ENCODE measurements around the gene NFKBIZ.

NFKBIZ gene

GRCh38 chr3:101811875-101812274 is 37.4 kb upstream of the NFKBIZ start:
- Histone ChIP-seq H3K27me3 (ENCODE audit: insufficient read depth, low read length) (no peaks in the 10 kb centered on the region), H3K27ac (ENCODE audit: low read depth, low read length) (no peak overlapping the region), H3K36me3 (ENCODE audit: insufficient read depth, low read length) (no peaks in the 10 kb centered on the region), H2AFZ (ENCODE audit: low read length, unreplicated experiment) (no peak overlapping the region), H3K4me3 (ENCODE audit: low read depth, low read length) (no peak overlapping the region), H3K79me2 (ENCODE audit: control insufficient read depth, insufficient read depth, low read length, unreplicated experiment) (no peaks in the 10 kb centered on the region), H3K4me1 (ENCODE audit: control insufficient read depth, insufficient read depth, low read length, unreplicated experiment) (peaks cover 16% of the 10 kb centered on the region)

GRCh38 chr3:101812895-101813294 is 36.4 kb upstream of the NFKBIZ start:
- no peak overlapping the region for H3K27ac ChIP-seq (ENCODE audit: low read depth, low read length)
- H3K79me2 ChIP-seq (ENCODE audit: control insufficient read depth, insufficient read depth, low read length, unreplicated experiment): no peaks in the 10 kb centered on the region
- H3K4me3 ChIP-seq (ENCODE audit: low read depth, low read length): no peak overlapping the region

GRCh38 chr3:101813817-101814440 is 35.4 kb upstream of the NFKBIZ start:
- no peak overlapping the region for H2AFZ ChIP-seq (ENCODE audit: low read length, unreplicated experiment)
- no peak overlapping the region for H3K4me3 ChIP-seq (ENCODE audit: low read depth, low read length)
- H3K27ac ChIP-seq (ENCODE audit: low read depth, low read length): no peak overlapping the region
- no peaks in the 10 kb centered on the region for H3K79me2 ChIP-seq (ENCODE audit: control insufficient read depth, insufficient read depth, low read length, unreplicated experiment)
- H3K4me1 ChIP-seq (ENCODE audit: control insufficient read depth, insufficient read depth, low read length, unreplicated experiment): peaks cover 15% of the 10 kb centered on the region
- no peaks in the 10 kb centered on the region for H3K27me3 ChIP-seq (ENCODE audit: insufficient read depth, low read length)
- peaks cover 1% of the 10 kb centered on the region; the same call in 1 of the 2 replicates for H3K36me3 ChIP-seq (ENCODE audit: insufficient read depth, low read length)

More at GRCh38 chr3:101812895-101813294, 36.4 kb upstream of the NFKBIZ start:
- no peaks in the 10 kb centered on the region for H3K27me3 ChIP-seq (ENCODE audit: insufficient read depth, low read length)
- H2AFZ ChIP-seq (ENCODE audit: low read length, unreplicated experiment): no peak overlapping the region
- H3K36me3 ChIP-seq (ENCODE audit: insufficient read depth, low read length): no peaks in the 10 kb centered on the region
- peaks cover 16% of the 10 kb centered on the region for H3K4me1 ChIP-seq (ENCODE audit: control insufficient read depth, insufficient read depth, low read length, unreplicated experiment)

- Histone ChIP-seq H3K4me1 (ENCODE audit: control insufficient read depth, insufficient read depth, low read length, unreplicated experiment) (peaks cover 6% of the 10 kb centered on the region), H3K27ac (ENCODE audit: low read depth, low read length) (no peak overlapping the region), H3K27me3 (ENCODE audit: insufficient read depth, low read length) (no peaks in the 10 kb centered on the region), H3K36me3 (ENCODE audit: insufficient read depth, low read length) (peaks cover 6% of the 10 kb centered on the region; the same call in 1 of the 2 replicates), H3K4me3 (ENCODE audit: low read depth, low read length) (no peak overlapping the region), H2AFZ (ENCODE audit: low read length, unreplicated experiment) (no peak overlapping the region), H3K79me2 (ENCODE audit: control insufficient read depth, insufficient read depth, low read length, unreplicated experiment) (no peaks in the 10 kb centered on the region)
These were observed 34.5 kb upstream of the NFKBIZ start for GRCh38 chr3:101814835-101815234.

GRCh38 chr3:101816215-101817149 is 32.8 kb upstream of the NFKBIZ start:
- Histone ChIP-seq H3K27ac (ENCODE audit: low read depth, low read length) (no peak overlapping the region), H3K27me3 (ENCODE audit: insufficient read depth, low read length) (no peaks in the 10 kb centered on the region), H3K4me3 (ENCODE audit: low read depth, low read length) (no peak overlapping the region), H2AFZ (ENCODE audit: low read length, unreplicated experiment) (no peak overlapping the region), H3K36me3 (ENCODE audit: insufficient read depth, low read length) (peaks cover 10% of the 10 kb centered on the region), H3K4me1 (ENCODE audit: control insufficient read depth, insufficient read depth, low read length, unreplicated experiment) (no peaks in the 10 kb centered on the region), H3K79me2 (ENCODE audit: control insufficient read depth, insufficient read depth, low read length, unreplicated experiment) (no peaks in the 10 kb centered on the region)

- Histone ChIP-seq H3K4me1 (ENCODE audit: control insufficient read depth, insufficient read depth, low read length, unreplicated experiment) (no peaks in the 10 kb centered on the region), H3K36me3 (ENCODE audit: insufficient read depth, low read length) (peaks cover 20% of the 10 kb centered on the region), H3K4me3 (ENCODE audit: low read depth, low read length) (no peak overlapping the region), H3K27me3 (ENCODE audit: insufficient read depth, low read length) (no peaks in the 10 kb centered on the region), H3K79me2 (ENCODE audit: control insufficient read depth, insufficient read depth, low read length, unreplicated experiment) (no peaks in the 10 kb centered on the region), H3K27ac (ENCODE audit: low read depth, low read length) (no peak overlapping the region), H2AFZ (ENCODE audit: low read length, unreplicated experiment) (no peak overlapping the region)
These were observed 31.3 kb upstream of the NFKBIZ start for GRCh38 chr3:101817992-101818391.

GRCh38 chr3:101819649-101820206 is 29.6 kb upstream of the NFKBIZ start:
- Histone ChIP-seq H3K36me3 (ENCODE audit: insufficient read depth, low read length) (peaks cover 20% of the 10 kb centered on the region), H3K79me2 (ENCODE audit: control insufficient read depth, insufficient read depth, low read length, unreplicated experiment) (no peaks in the 10 kb centered on the region), H3K4me1 (ENCODE audit: control insufficient read depth, insufficient read depth, low read length, unreplicated experiment) (peaks cover 10% of the 10 kb centered on the region), H3K27ac (ENCODE audit: low read depth, low read length) (no peak overlapping the region), H3K27me3 (ENCODE audit: insufficient read depth, low read length) (no peaks in the 10 kb centered on the region), H2AFZ (ENCODE audit: low read length, unreplicated experiment) (no peak overlapping the region), H3K4me3 (ENCODE audit: low read depth, low read length) (no peak overlapping the region)

GRCh38 chr3:101821503-101821902 is 27.8 kb upstream of the NFKBIZ start:
- H3K27me3 ChIP-seq (ENCODE audit: insufficient read depth, low read length): no peaks in the 10 kb centered on the region
- no peak overlapping the region for H3K27ac ChIP-seq (ENCODE audit: low read depth, low read length)
- H3K36me3 ChIP-seq (ENCODE audit: insufficient read depth, low read length): peaks cover 20% of the 10 kb centered on the region
- H2AFZ ChIP-seq (ENCODE audit: low read length, unreplicated experiment): no peak overlapping the region
- H3K79me2 ChIP-seq (ENCODE audit: control insufficient read depth, insufficient read depth, low read length, unreplicated experiment): peaks cover 6% of the 10 kb centered on the region
- H3K4me1 ChIP-seq (ENCODE audit: control insufficient read depth, insufficient read depth, low read length, unreplicated experiment): peaks cover 28% of the 10 kb centered on the region
- H3K4me3 ChIP-seq (ENCODE audit: low read depth, low read length): no peak overlapping the region

- Histone ChIP-seq H2AFZ (ENCODE audit: low read length, unreplicated experiment) (no peak overlapping the region), H3K4me1 (ENCODE audit: control insufficient read depth, insufficient read depth, low read length, unreplicated experiment) (peaks cover 30% of the 10 kb centered on the region), H3K27ac (ENCODE audit: low read depth, low read length) (no peak overlapping the region), H3K79me2 (ENCODE audit: control insufficient read depth, insufficient read depth, low read length, unreplicated experiment) (peaks cover 8% of the 10 kb centered on the region), H3K36me3 (ENCODE audit: insufficient read depth, low read length) (peaks cover 20% of the 10 kb centered on the region), H3K27me3 (ENCODE audit: insufficient read depth, low read length) (no peaks in the 10 kb centered on the region), H3K4me3 (ENCODE audit: low read depth, low read length) (no peak overlapping the region)
These were observed 25.8 kb upstream of the NFKBIZ start for GRCh38 chr3:101823525-101823924.

GRCh38 chr3:101824702-101825101 is 24.6 kb upstream of the NFKBIZ start:
- Histone ChIP-seq H3K27ac (ENCODE audit: low read depth, low read length) (peak overlapping the region; percentile 60), H3K79me2 (ENCODE audit: control insufficient read depth, insufficient read depth, low read length, unreplicated experiment) (peaks cover 19% of the 10 kb centered on the region), H3K4me1 (ENCODE audit: control insufficient read depth, insufficient read depth, low read length, unreplicated experiment) (peaks cover 41% of the 10 kb centered on the region)

More at GRCh38 chr3:101824702-101825101, 24.6 kb upstream of the NFKBIZ start:
- Histone ChIP-seq H3K4me3 (ENCODE audit: low read depth, low read length) (no peak overlapping the region), H3K27me3 (ENCODE audit: insufficient read depth, low read length) (no peaks in the 10 kb centered on the region), H3K36me3 (ENCODE audit: insufficient read depth, low read length) (peaks cover 14% of the 10 kb centered on the region; the same call in 1 of the 2 replicates), H2AFZ (ENCODE audit: low read length, unreplicated experiment) (no peak overlapping the region)

Measured in ACC112 (cell line).